Adrenal gland (tissue), 12 donors: ENCODE measurements around the gene ATP9B. TPM values are rescaled to one million over a fixed set of nuclear protein-coding genes. Genes with fewer than 3 reads are reported as not detected.

ENCODE experiments used
- DNase-seq, 7 donors: peaks; one replicate each; pipeline ENCODE4 v3.0.0-alpha.2; 2019 to 2020
- H3K27ac ChIP-seq, 5 donors: fragments of 200-600 bp; sonication (generic) in 4 of 5; 1 replicate in 3 of 5; 2 replicates in 2 of 5; pipeline versions ENCODE4 v1.5.1 to v1.8.0; 2016 to 2020; ENCODE audit warnings: mild to moderate bottlenecking in 1 of 5
- H3K27me3 ChIP-seq: fragments of 200-600 bp; 2 replicates; pipeline ENCODE4 v1.8.0; 2021
- H3K36me3 ChIP-seq, 2 donors: fragments of 200-600 bp; replicated peaks in 1 of 2; 1 replicate in 1 of 2; 2 replicates in 1 of 2; pipeline versions ENCODE4 v1.5.1 to v1.8.0; 2018 to 2022
- H3K4me1 ChIP-seq, 2 donors: fragments of 200-600 bp; replicated peaks in 1 of 2; 1 replicate in 1 of 2; 2 replicates in 1 of 2; pipeline versions ENCODE4 v1.5.1 to v1.8.0; 2018 to 2021
- H3K4me3 ChIP-seq, 4 donors: fragments of 200-600 bp; sonication (generic) in 3 of 4; one replicate each; pipeline ENCODE4 v1.5.1; 2016 to 2018
- H3K9me3 ChIP-seq, 3 donors: fragments of 200-600 bp; sonication (generic) in 1 of 3; replicated peaks in 1 of 3; 1 replicate in 2 of 3; 2 replicates in 1 of 3; pipeline versions ENCODE4 v1.5.1 to v1.8.0; 2016 to 2021
- CTCF ChIP-seq, 6 experiments: fragments of 450-650 bp in 4 of 6; fragments of 200-600 bp in 2 of 6; sonication (generic) in 1 of 6; IDR thresholded peaks; 1 replicate in 5 of 6; 2 replicates in 1 of 6; pipeline versions ENCODE4 v1.5.1 to v1.8.0; 2016 to 2021; ENCODE audit warnings: antibody characterized with exemption in 6 of 6, mild to moderate bottlenecking in 2 of 6, moderate library complexity in 1 of 6
- POLR2A ChIP-seq, 2 donors: fragments of 450-650 bp; IDR thresholded peaks; one replicate each; pipeline ENCODE4 v1.6.1; 2017; ENCODE audit warnings: antibody characterized with exemption in 2 of 2, mild to moderate bottlenecking in 2 of 2, moderate library complexity in 1 of 2
- WGBS, 4 donors: extraction: QIAGEN DNeasy Blood & Tissue Kit in 2 of 4; methylation state at CpG; one replicate each; pipeline versions ENCODE4 v1.1.5 to v1.1.7; 2013 to 2017; 5-methylcytosine and 5-hydroxymethylcytosine counted together
- intact Hi-C, 2 donors: fragments of 100-400 bp; cut with DNase I; formaldehyde crosslinking; loops; one replicate each; pipeline versions ENCODE4 v1.14.1 to v1.15.0; 2022 to 2023
- polyA plus RNA-seq, 3 donors: library from polyadenylated mRNA; stranded (reverse); fragments of 200-250 nt in 2 of 3; fragments of 350-450 nt in 1 of 3; fragmentation: Illumina TruSeq in 1 of 3; extraction: RNeasy Lipid Tissue Mini Kit (QIAGEN cat#74804) in 1 of 3; gene quantifications; one replicate each; pipeline ENCODE4 v1.2.3, GENCODE V29; 2013 to 2014
- total RNA-seq, 9 donors: library from RNA; depleted of rRNA in 4 of 9; stranded (reverse); fragments of >200 nt in 4 of 9; fragments of 120-200 nt in 1 of 9; fragmentation: NEBNext Ultra II Directional in 1 of 9; extraction: Animal tissue kit (Norgen Biotek cat#: 25700) in 1 of 9; gene quantifications; one replicate each; pipeline versions ENCODE4 v1.1.0 to v1.2.4, GENCODE V29; 2013 to 2023
- donor health status: healthy with polysubstance abuse.
- donor health status: Bipolar disorder and iron deficiency.
- donor health status: DM: yes; HTN: yes; CAD: no.
- donor health status: DM: no; HTN: no; CAD: no.
- donor health status: DM: no; HTN: no; CAD: no.
- donor health status: DM: yes; HTN: yes; CAD: no.

The ATP9B gene
- total and polyA plus RNA-seq, 12 donors = 16.3 to 36.0 (median 27.7) TPM

DNA sequence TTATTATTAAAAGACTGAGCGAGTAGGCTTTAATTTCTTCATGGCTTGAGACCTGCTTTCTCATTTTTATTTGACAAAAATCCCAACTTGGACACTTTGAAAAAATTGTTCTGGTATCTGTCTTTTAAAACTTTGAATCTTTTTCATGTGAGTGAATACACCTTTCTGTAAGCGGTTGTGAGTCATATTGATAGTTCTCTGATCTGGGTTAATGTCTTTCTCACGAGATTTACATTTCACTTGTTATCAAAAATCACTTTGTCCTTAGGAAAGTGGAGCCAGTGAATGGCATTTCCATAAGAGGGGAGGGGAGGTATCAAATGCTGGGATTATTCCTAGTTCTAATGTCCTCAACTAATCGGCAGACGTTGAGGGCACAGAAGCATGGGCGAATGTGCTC, 36.3 kb downstream of the ATP9B start:
- H3K36me3 ChIP-seq = no peaks in the 10 kb centered on the region
- H3K4me1 ChIP-seq = peaks cover 0 to 5% of the 10 kb centered on the region in 2 donors
- H3K4me3 ChIP-seq = no peak overlapping the region
- no peaks in the 10 kb centered on the region for H3K27me3 ChIP-seq
- WGBS, 4 donors = 86 to 90% (median 89%) methylated on average over 6 of the region's 6 CpGs
- no peaks in the 10 kb centered on the region for H3K9me3 ChIP-seq
- no peak overlapping the region for H3K27ac ChIP-seq
- intact Hi-C loops = no loop called here
- TF ChIP-seq POLR2A (IDR thresholded peaks at IDR 0.05) = no peak
- TF ChIP-seq CTCF (IDR thresholded peaks at IDR 0.05) = no peak
- DNase-seq = no peak

- H3K4me1 ChIP-seq = peaks cover 0 to 5% of the 10 kb centered on the region in 2 donors
- H3K4me3 ChIP-seq = no peak overlapping the region
- no peaks in the 10 kb centered on the region for H3K9me3 ChIP-seq
- no peak overlapping the region for H3K27ac ChIP-seq
- TF ChIP-seq POLR2A (IDR thresholded peaks at IDR 0.05) = no peak
- TF ChIP-seq CTCF (IDR thresholded peaks at IDR 0.05) = no peak
- intact Hi-C loops = no loop called here
- no peaks in the 10 kb centered on the region for H3K36me3 ChIP-seq
- WGBS, 4 donors = 69 to 74% (median 73%) methylated on average over 5 of the region's 5 CpGs
- no peak for DNase-seq
- no peaks in the 10 kb centered on the region for H3K27me3 ChIP-seq
These were observed 36.9 kb downstream of the ATP9B start for GRCh38 chr18:79106084-79106483.

- Histone ChIP-seq H3K4me3 (no peak overlapping the region), H3K36me3 (no peaks in the 10 kb centered on the region), H3K27me3 (no peaks in the 10 kb centered on the region), H3K27ac (no peak overlapping the region), H3K4me1 (no peaks in the 10 kb centered on the region), H3K9me3 (no peaks in the 10 kb centered on the region)
- WGBS, 4 donors = 90 to 96% (median 91%) methylated on average over 4 of the region's 4 CpGs
- intact Hi-C loops = no loop called here
- DNase-seq = no peak
- TF ChIP-seq POLR2A (IDR thresholded peaks at IDR 0.05) (no peak), CTCF (IDR thresholded peaks at IDR 0.05) (no peak)
These were observed 38.7 kb downstream of the ATP9B start for GRCh38 chr18:79107886-79108285.

- Histone ChIP-seq H3K27me3 (no peaks in the 10 kb centered on the region), H3K9me3 (no peaks in the 10 kb centered on the region), H3K27ac (no peak overlapping the region), H3K36me3 (no peaks in the 10 kb centered on the region), H3K4me3 (no peak overlapping the region), H3K4me1 (no peaks in the 10 kb centered on the region)
- intact Hi-C loops = no loop called here
- no peak for TF ChIP-seq CTCF (IDR thresholded peaks at IDR 0.05)
- TF ChIP-seq POLR2A (IDR thresholded peaks at IDR 0.05) = no peak
- 78 to 88% (median 82%) methylated on average over 6 to 7 of the region's 7 CpGs for WGBS, 4 donors
- DNase-seq = no peak
These were observed 39.5 kb downstream of the ATP9B start for GRCh38 chr18:79108549-79109215.
